DMS 273 treated with DMSO at 0.1 percent for 48 hours (cell line): ENCODE data around the gene NR6A1.
"Not testable (repeated sequence)": the region's sequence is repeated elsewhere in the genome, so short reads cannot be mapped to it uniquely, and the experiment has no call there.

ENCODE experiments used
- DNase-seq: peaks from one replicate; lab custom pipeline; 2025; lab: John Stamatoyannopoulos, UW

The NR6A1 gene

GRCh38 chr9:124615840-124616239 is 155.3 kb downstream of the NR6A1 start:
- DNase-seq: not testable (repeated sequence)

GRCh38 chr9:124615100-124615742 is 155.9 kb downstream of the NR6A1 start:
- DNase-seq: no peak

GRCh38 chr9:124613849-124614248 is 157.3 kb downstream of the NR6A1 start:
- DNase-seq: no peak

- no peak for DNase-seq
These were observed 160.0 kb downstream of the NR6A1 start for GRCh38 chr9:124611106-124611505.

GRCh38 chr9:124606027-124606426 is 165.1 kb downstream of the NR6A1 start:
- DNase-seq: no peak

GRCh38 chr9:124605258-124605657 is 165.9 kb downstream of the NR6A1 start:
- DNase-seq: no peak

GRCh38 chr9:124602632-124603031 is 168.5 kb downstream of the NR6A1 start:
- DNase-seq: no peak

- peak; percentile 18 for DNase-seq
These were observed 168.9 kb downstream of the NR6A1 start for GRCh38 chr9:124602204-124602603.

GRCh38 chr9:124600407-124600806 is 170.7 kb downstream of the NR6A1 start:
- DNase-seq: no peak

- DNase-seq: no peak
These were observed 171.9 kb downstream of the NR6A1 start for GRCh38 chr9:124599121-124599795.

- no peak for DNase-seq
These were observed 173.1 kb downstream of the NR6A1 start for GRCh38 chr9:124598048-124598447.

- no peak for DNase-seq
These were observed 174.8 kb downstream of the NR6A1 start for GRCh38 chr9:124596172-124596839.

- no peak for DNase-seq
These were observed 175.4 kb downstream of the NR6A1 start for GRCh38 chr9:124595743-124596142.

- DNase-seq: peak; percentile 38
These were observed 176.4 kb downstream of the NR6A1 start for GRCh38 chr9:124594673-124595072.

GRCh38 chr9:124594225-124594624 is 176.9 kb downstream of the NR6A1 start:
- DNase-seq: no peak

GRCh38 chr9:124593651-124594058 is 177.5 kb downstream of the NR6A1 start:
- peak; percentile 31 for DNase-seq

GRCh38 chr9:124593200-124593599 is 177.9 kb downstream of the NR6A1 start:
- no peak for DNase-seq

GRCh38 chr9:124590889-124591641 is 180.0 kb downstream of the NR6A1 start:
- peak; percentile 76 for DNase-seq

GRCh38 chr9:124584631-124585030 is 186.5 kb downstream of the NR6A1 start:
- no peak for DNase-seq

GRCh38 chr9:124583134-124583533 is 188.0 kb downstream of the NR6A1 start:
- no peak for DNase-seq

- no peak for DNase-seq
These were observed 190.9 kb downstream of the NR6A1 start for GRCh38 chr9:124580186-124580585.

- DNase-seq: no peak
These were observed 194.4 kb downstream of the NR6A1 start for GRCh38 chr9:124576751-124577150.
